Endothelial cell of umbilical vein (primary cell): ENCODE measurements around the gene PSMA1. TPM values are rescaled to one million over a fixed set of nuclear protein-coding genes. Genes with fewer than 3 reads are reported as not detected.

Source experiments
- BruUV-seq: library from RNA; stranded (reverse); fragments of 400-500 nt; replicated peaks from 2 replicates; lab custom pipeline; 2021; lab: Mats Ljungman, UMichigan
- CTCF ChIA-PET: fragments of 300-600, 350-600 bp; sonication (Branson Sonifier 250); formaldehyde crosslinking; loops from one replicate; lab custom pipeline; 2021; ENCODE audit warnings: antibody characterized with exemption, inconsistent platforms; lab: Charles Lee
- POLR2A ChIA-PET: fragments of 300-600, 350-600 bp; sonication (Branson Sonifier 250); formaldehyde crosslinking; loops from one replicate; lab custom pipeline; 2021; ENCODE audit warnings: antibody characterized with exemption, inconsistent platforms; lab: Charles Lee
- DNase-seq: peaks from one replicate; pipeline ENCODE4 v3.0.0-alpha.2; 2011; ENCODE audit warnings: low read depth, low spot score
- FAIRE-seq: peaks from 2 replicates; lab custom pipeline; 2011; peaks lifted over from hg19 to GRCh38; lab: Jason Lieb, UNC
- H2AFZ ChIP-seq: 2 replicates; pipeline ENCODE4 v1.6.0; 2012; ENCODE audit warnings: low read depth, low read length, control low read depth, inconsistent platforms
- H3K27ac ChIP-seq: 2 replicates; pipeline ENCODE4 v1.5.1; 2011; ENCODE audit warnings: low read depth, mild to moderate bottlenecking, control low read depth, low read length, moderate library complexity; ENCODE audit not compliant: insufficient read depth
- H3K27me3 ChIP-seq, 2 experiments: 2 replicates each; pipeline versions ENCODE4 v1.6.0 to v1.6.1; 2011; ENCODE audit warnings: low read length in 2 of 2, mixed read lengths in 1 of 2; ENCODE audit not compliant: control insufficient read depth in 2 of 2, insufficient read depth in 2 of 2
- H3K36me3 ChIP-seq, 2 experiments: 2 replicates in 1 of 2; 3 replicates in 1 of 2; pipeline ENCODE4 v1.5.1; 2011; ENCODE audit warnings: low read length in 2 of 2, mild to moderate bottlenecking in 1 of 2, moderate library complexity in 1 of 2; ENCODE audit not compliant: control insufficient read depth in 2 of 2, insufficient read depth in 2 of 2; ENCODE audit errors: extremely low read depth in 1 of 2
- H3K4me1 ChIP-seq: 3 replicates; pipeline ENCODE4 v1.5.1; 2011; ENCODE audit warnings: mild to moderate bottlenecking, low read length; ENCODE audit not compliant: control insufficient read depth, insufficient read depth; ENCODE audit errors: extremely low read depth
- H3K4me2 ChIP-seq: 2 replicates; pipeline ENCODE4 v1.6.1; 2011; ENCODE audit warnings: low read length, control low read depth, mixed read lengths; ENCODE audit not compliant: insufficient read depth
- H3K4me3 ChIP-seq, 3 experiments: fragments of 200-600 bp in 1 of 3; sonication (generic), shearing (Covaris generic) in 1 of 3; replicated peaks in 1 of 3; 2 replicates each; pipeline ENCODE4 v1.5.1; 2011 to 2016; ENCODE audit warnings: control low read depth in 3 of 3, low read length in 3 of 3, mild to moderate bottlenecking in 2 of 3, inconsistent platforms in 1 of 3, low read depth in 1 of 3, moderate library complexity in 1 of 3; ENCODE audit not compliant: insufficient read depth in 1 of 3
- H3K79me2 ChIP-seq: 2 replicates; pipeline ENCODE4 v1.6.0; 2012; ENCODE audit warnings: low read length, inconsistent platforms; ENCODE audit not compliant: control insufficient read depth, insufficient read depth
- H3K9ac ChIP-seq: replicated peaks from 2 replicates; pipeline ENCODE3; 2011; ENCODE audit warnings: low read length, control low read depth; ENCODE audit not compliant: insufficient read depth; ENCODE audit errors: extremely low read depth
- H3K9me1 ChIP-seq: replicated peaks from 3 replicates; pipeline ENCODE4 v1.6.0; 2011; ENCODE audit warnings: mild to moderate bottlenecking, low read length; ENCODE audit not compliant: control insufficient read depth, insufficient read depth; ENCODE audit errors: extremely low read depth
- H3K9me3 ChIP-seq: replicated peaks from 2 replicates; pipeline ENCODE4 v1.5.1; 2012; ENCODE audit warnings: low read length, inconsistent platforms; ENCODE audit not compliant: control insufficient read depth, insufficient read depth
- H4K20me1 ChIP-seq: replicated peaks from 2 replicates; pipeline ENCODE3; 2011; ENCODE audit warnings: mild to moderate bottlenecking, low read length; ENCODE audit not compliant: control insufficient read depth, insufficient read depth; ENCODE audit errors: extremely low read depth
- EZH2 ChIP-seq: IDR thresholded peaks from 2 replicates; pipeline ENCODE4 v1.6.1; 2012; ENCODE audit warnings: borderline replicate concordance, low read depth, mild to moderate bottlenecking, moderate library complexity, low read length, inconsistent platforms; ENCODE audit not compliant: severe bottlenecking
- FOS ChIP-seq: IDR thresholded peaks from 2 replicates; pipeline ENCODE4 v1.6.1; 2011; ENCODE audit warnings: mild to moderate bottlenecking, low read length, moderate library complexity, borderline replicate concordance; ENCODE audit not compliant: insufficient read depth
- GATA2 ChIP-seq: IDR thresholded peaks from 2 replicates; pipeline ENCODE4 v1.7.0; 2011; ENCODE audit warnings: low read depth, mild to moderate bottlenecking, moderate library complexity, mixed read lengths, low read length; ENCODE audit not compliant: insufficient read length, insufficient read depth
- JUN ChIP-seq: IDR thresholded peaks from 2 replicates; pipeline ENCODE4 v1.6.1; 2011; ENCODE audit warnings: borderline replicate concordance, low read depth; ENCODE audit not compliant: insufficient read length, insufficient read depth
- MYC ChIP-seq: IDR thresholded peaks from one replicate; pipeline ENCODE4 v1.6.1; 2011; ENCODE audit warnings: mild to moderate bottlenecking, low read depth, low read length
- POLR2A ChIP-seq: IDR thresholded peaks from 2 replicates; pipeline ENCODE4 v1.6.1; 2012; ENCODE audit warnings: low read depth, mild to moderate bottlenecking, control low read depth, low read length
- POLR2AphosphoS5 ChIP-seq: IDR thresholded peaks from 2 replicates; pipeline ENCODE4 v1.6.1; 2012; ENCODE audit warnings: low read depth, mild to moderate bottlenecking, control low read depth, low read length, moderate library complexity; ENCODE audit not compliant: insufficient read depth
- dilution Hi-C: fragments of 300-500 bp; cut with MboI; formaldehyde crosslinking; loops from one replicate; pipeline ENCODE4 v1.15.0; 2019; ENCODE audit warnings: low sequenced_read_pairs; ENCODE audit not compliant: extremely low pct_ligation_motif_present
- intact Hi-C: fragments of 100-400 bp; cut with micrococcal nuclease; formaldehyde crosslinking; loops from one replicate; pipeline ENCODE4 v1.10.0; 2022
- polyA plus RNA-seq, 4 experiments: library from polyadenylated mRNA; depleted of rRNA in 3 of 4; stranded (reverse) in 3 of 4; unstranded in 1 of 4; fragments of >200 nt; gene quantifications; 2 replicates each; pipeline versions ENCODE4 v1.2.1 to v1.2.3, GENCODE V29; 2011 to 2012; ENCODE audit warnings: missing spikeins in 1 of 4
- total RNA-seq: library from RNA; stranded (reverse); gene quantifications from 2 replicates; pipeline ENCODE4 v1.2.3, GENCODE V29; 2021
- TF ChIP-seq, protein P1 (sequence below): IDR thresholded peaks from 2 replicates; pipeline ENCODE4 v1.6.1; 2011; ENCODE audit not compliant: insufficient read depth, insufficient read length
- TF ChIP-seq, protein P2 (sequence below), 2 donors: IDR thresholded peaks; 1 replicate in 1 of 2; 2 replicates in 1 of 2; pipeline ENCODE4 v1.5.1; 2011; ENCODE audit warnings: low read length in 2 of 2, mild to moderate bottlenecking in 2 of 2, moderate library complexity in 2 of 2, control low read depth in 1 of 2, inconsistent platforms in 1 of 2, low read depth in 1 of 2; ENCODE audit not compliant: insufficient read depth in 1 of 2; ENCODE audit errors: extremely low read depth in 1 of 2

Gene PSMA1
- total and polyA plus RNA-seq, 2 donors (not counting 3 experiments of a cell fraction or from before 2014, with no cell fraction given): 194 to 220 TPM

DNA sequence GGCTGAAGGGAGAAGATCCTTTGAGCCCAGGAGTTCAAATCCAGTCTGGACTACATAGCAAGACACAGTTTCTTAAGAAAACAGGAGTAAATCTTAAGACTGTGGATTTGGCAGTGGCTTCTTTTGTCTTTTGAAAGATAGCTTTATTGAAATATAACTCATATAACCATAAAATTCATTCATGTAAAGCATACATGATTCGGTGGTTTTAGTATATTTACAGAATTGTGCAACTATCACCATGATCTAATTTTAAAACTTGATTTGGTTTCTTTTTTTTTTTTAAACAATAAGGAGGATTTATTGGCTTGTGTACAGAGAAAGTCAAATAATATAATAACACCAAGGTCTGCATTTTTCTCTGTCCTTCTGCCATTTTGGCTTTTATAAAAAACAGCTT, 23.1 kb upstream of the PSMA1 start:
- BruUV-seq: no TSS peak
- CTCF ChIA-PET: interaction anchor here (1.6 to 2.3 kb wide), 2 partner anchors 246 to 365 kb away, joined by 3 to 10 read pairs; no protein-coding TSS in a partner anchor
- Histone ChIP-seq H3K27ac (no peak overlapping the region), H3K4me1 (no peaks in the 10 kb centered on the region), H2AFZ (no peak overlapping the region), H3K27me3 (peaks cover 9 to 21% of the 10 kb centered on the region in 2 experiments), H3K4me2 (no peak overlapping the region), H3K9ac (no peak overlapping the region), H3K9me3 (no peaks in the 10 kb centered on the region), H3K79me2 (no peaks in the 10 kb centered on the region), H4K20me1 (no peaks in the 10 kb centered on the region), H3K9me1 (no peaks in the 10 kb centered on the region), H3K36me3 (no peaks in the 10 kb centered on the region), H3K4me3 (no peak overlapping the region)
- DNase-seq: no peak
- FAIRE-seq: no peak
- dilution Hi-C loops: no loop called here
- TF ChIP-seq, protein P1, sequence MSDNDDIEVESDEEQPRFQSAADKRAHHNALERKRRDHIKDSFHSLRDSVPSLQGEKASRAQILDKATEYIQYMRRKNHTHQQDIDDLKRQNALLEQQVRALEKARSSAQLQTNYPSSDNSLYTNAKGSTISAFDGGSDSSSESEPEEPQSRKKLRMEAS: no peak
- TF ChIP-seq, protein P2, sequence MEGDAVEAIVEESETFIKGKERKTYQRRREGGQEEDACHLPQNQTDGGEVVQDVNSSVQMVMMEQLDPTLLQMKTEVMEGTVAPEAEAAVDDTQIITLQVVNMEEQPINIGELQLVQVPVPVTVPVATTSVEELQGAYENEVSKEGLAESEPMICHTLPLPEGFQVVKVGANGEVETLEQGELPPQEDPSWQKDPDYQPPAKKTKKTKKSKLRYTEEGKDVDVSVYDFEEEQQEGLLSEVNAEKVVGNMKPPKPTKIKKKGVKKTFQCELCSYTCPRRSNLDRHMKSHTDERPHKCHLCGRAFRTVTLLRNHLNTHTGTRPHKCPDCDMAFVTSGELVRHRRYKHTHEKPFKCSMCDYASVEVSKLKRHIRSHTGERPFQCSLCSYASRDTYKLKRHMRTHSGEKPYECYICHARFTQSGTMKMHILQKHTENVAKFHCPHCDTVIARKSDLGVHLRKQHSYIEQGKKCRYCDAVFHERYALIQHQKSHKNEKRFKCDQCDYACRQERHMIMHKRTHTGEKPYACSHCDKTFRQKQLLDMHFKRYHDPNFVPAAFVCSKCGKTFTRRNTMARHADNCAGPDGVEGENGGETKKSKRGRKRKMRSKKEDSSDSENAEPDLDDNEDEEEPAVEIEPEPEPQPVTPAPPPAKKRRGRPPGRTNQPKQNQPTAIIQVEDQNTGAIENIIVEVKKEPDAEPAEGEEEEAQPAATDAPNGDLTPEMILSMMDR (IDR thresholded peaks at IDR 0.05; ENCODE audit: extremely low read depth in 1 of 2, insufficient read depth in 1 of 2, low read depth in 1 of 2, low read length in 2 of 2): no peak
- TF ChIP-seq EZH2: no peak
- intact Hi-C loops: no loop called here
- POLR2A ChIA-PET: no interaction called here

DNA sequence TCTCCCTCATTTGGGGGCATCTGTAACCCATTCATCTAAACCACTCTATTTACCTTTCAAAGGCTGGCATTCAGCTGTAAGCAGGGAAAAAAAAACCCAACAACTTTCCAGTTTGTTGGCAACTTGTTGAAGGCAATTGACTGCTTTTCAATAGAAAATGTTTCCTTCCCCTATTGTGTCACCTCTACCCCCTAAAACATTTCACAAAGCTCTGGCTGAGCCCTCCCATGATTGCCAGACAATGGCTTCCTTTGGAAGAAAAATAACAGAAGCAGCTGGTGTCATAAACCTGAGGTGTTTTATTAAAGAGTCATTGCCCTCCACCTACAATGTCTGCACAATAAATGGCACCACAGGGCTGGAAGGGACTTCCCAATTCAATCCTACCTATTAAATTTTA, 22.1 kb upstream of the PSMA1 start:
- no peaks in the 10 kb centered on the region for H3K4me1 ChIP-seq
- no peak overlapping the region for H2AFZ ChIP-seq
- peaks cover 9 to 17% of the 10 kb centered on the region in 2 experiments for H3K27me3 ChIP-seq
- no TSS peak for BruUV-seq
- dilution Hi-C loops: no loop called here
- TF ChIP-seq POLR2A: no peak
- TF ChIP-seq MYC: no peak
- TF ChIP-seq FOS: no peak
- TF ChIP-seq POLR2AphosphoS5: no peak
- TF ChIP-seq EZH2: no peak
- no peak for TF ChIP-seq GATA2
- no peak for TF ChIP-seq JUN
- TF ChIP-seq, protein P2 (IDR thresholded peaks at IDR 0.05; ENCODE audit: extremely low read depth in 1 of 2, insufficient read depth in 1 of 2, low read depth in 1 of 2, low read length in 2 of 2): no peak
- TF ChIP-seq, protein P1: no peak
- H3K27ac ChIP-seq: no peak overlapping the region
- H3K36me3 ChIP-seq: no peaks in the 10 kb centered on the region
- POLR2A ChIA-PET: no interaction called here
- no peak overlapping the region for H3K9ac ChIP-seq
- intact Hi-C loops: no loop called here
- H4K20me1 ChIP-seq: no peaks in the 10 kb centered on the region
- no peaks in the 10 kb centered on the region for H3K9me3 ChIP-seq
- H3K9me1 ChIP-seq: no peaks in the 10 kb centered on the region
- DNase-seq (peak; percentile 37), FAIRE-seq (no peak)
- H3K4me2 ChIP-seq: no peak overlapping the region
- H3K4me3 ChIP-seq: no peak overlapping the region
- CTCF ChIA-PET: interaction anchor here (1.0 to 2.3 kb wide), 5 partner anchors 9 to 464 kb away, joined by 3 to 10 read pairs (median 4); no protein-coding TSS in a partner anchor
- no peaks in the 10 kb centered on the region for H3K79me2 ChIP-seq
